Amniotic epithelial cell (primary cell): ENCODE data around the gene DDA1.
A peak's percentile ranks its signal among the peaks of the same experiment; 100 is the strongest.
"Not testable (repeated sequence)": the region's sequence is repeated elsewhere in the genome, so short reads cannot be mapped to it uniquely, and the experiment has no call there.

Source experiments
- DNase-seq: peaks from one replicate; pipeline ENCODE4 v3.0.0-alpha.2; 2010; ENCODE audit warnings: low read depth

The DDA1 gene

DNA sequence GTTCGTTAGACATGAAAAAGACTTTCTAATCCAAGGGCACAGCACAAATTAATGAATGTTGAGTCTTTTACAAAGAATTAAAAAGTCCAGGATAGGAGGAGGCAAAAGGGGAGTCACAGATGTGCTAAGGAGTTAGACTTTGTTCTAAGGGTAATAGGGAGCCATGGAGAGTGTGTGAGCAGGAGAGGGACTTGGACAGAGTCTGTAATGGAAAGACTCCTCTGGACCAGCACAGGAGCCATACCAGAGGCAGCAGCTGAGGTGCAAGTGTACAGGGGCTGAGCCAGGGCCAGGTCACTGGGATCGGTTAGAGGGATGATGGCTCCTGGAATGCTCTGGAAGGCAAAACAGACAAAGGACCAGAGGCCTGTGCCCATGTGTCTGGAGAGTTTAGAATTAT lies 38.5 kb downstream of the DDA1 start:
- DNase-seq: no peak

DNA sequence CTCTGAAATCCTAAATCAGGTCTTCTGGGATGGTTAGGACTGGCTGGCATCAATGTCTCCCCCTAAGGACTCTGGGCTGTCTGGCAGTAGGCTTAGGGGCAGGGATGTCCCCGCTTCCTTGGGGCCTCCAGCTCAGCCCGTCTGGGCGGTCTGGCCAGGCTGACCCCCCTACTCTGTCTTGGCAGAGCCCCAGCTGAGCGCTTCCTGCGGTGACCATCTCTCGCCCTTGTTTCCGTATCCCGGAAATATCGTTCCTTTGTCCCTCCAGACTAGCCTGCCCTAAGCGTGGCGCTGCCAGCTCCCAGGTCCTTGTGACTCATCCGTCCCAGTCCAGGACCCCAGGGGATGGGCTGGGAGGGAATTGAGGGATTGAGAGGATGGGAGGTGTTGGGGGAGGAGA lies 39.3 kb downstream of the DDA1 start:
- no peak for DNase-seq

DNA sequence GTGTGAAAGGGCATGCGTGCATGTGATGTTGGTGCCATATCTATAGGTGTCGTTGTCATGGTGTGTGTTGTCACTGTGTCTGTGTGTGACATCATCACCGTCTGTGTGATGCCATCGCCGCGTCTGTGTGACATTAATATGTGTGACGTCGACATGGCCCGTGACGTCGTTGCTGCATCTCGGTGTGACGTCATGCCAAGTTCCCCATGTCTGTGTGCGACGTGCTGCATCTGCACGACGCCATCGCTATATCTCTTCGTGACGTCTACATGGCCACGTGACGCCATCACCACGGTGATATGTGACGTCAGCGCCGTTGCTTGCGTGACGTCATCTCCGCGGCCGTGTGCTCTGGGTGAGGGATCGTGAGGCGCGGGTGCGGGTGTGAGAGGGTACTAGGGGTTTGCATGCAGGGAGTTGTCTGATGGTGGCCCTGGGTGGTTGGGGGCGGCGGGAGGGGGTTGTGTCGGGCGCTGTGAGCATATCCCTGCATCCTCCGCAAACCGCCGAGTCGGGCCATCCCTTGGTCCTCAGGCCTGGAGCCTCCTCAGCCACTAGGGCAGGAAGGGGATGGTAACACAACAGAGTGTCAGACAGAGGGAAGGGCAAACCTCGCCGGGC lies 42.6 kb downstream of the DDA1 start:
- no peak for DNase-seq

DNA sequence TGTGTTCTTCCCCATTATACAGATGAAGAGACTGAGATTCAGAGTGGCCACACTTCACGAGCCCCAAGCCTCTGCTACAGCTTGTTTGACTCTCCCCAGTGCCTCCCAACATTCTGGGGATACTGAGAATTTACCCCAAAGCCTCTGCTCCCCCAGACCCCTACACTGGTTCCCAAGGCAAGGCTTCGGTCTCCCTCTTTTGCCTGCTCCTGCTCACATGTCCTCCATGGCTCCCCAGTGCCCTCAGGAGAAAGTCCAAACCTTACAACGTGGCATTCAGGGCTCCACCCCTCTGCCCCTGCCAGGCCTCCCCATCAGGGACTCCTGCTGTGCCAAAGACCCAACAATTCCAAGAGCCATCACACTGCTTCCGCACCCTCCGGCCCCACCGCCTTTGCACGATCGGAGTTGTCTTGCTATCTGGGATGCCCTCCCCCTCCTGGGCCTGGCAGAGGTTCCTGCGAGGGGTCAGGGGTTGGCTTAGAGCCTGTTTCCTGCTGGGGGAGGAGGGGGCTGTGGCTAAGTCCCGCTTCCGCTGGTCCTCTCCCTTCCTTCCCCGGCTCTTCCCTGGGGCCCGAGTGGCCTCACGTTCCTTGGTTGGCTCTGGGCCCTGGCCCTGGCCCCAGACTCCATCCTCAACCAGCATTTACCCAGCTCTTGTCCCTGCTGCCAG lies 43.4 kb downstream of the DDA1 start:
- DNase-seq: no peak

DNA sequence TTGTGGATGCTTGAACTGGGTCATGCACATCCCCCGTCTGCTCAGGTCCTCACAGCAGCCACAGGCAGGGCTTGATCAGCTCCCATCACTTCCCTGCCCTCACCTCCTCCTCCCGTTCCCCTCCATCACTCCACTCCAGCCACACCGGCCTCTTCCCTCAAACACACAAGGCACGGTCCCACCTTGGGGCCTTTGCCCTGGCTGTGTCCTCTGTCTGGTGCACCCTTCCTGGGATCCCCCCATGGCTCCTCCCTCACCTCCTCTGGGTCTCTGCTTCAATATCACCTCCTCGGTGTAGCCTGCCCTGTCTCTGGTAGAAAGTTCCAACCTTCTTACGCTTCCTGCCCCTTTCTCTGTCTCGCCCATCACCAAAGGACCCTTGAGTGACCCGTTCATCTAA lies 44.0 kb downstream of the DDA1 start:
- no peak for DNase-seq

GRCh38 chr19:17357078-17357666 lies 47.8 kb downstream of the DDA1 start:
- peak; percentile 25 for DNase-seq

- no peak for DNase-seq
Measured at GRCh38 chr19:17357724-17358123, 48.4 kb downstream of the DDA1 start.

GRCh38 chr19:17358395-17358794 lies 49.0 kb downstream of the DDA1 start:
- DNase-seq: no peak

DNA sequence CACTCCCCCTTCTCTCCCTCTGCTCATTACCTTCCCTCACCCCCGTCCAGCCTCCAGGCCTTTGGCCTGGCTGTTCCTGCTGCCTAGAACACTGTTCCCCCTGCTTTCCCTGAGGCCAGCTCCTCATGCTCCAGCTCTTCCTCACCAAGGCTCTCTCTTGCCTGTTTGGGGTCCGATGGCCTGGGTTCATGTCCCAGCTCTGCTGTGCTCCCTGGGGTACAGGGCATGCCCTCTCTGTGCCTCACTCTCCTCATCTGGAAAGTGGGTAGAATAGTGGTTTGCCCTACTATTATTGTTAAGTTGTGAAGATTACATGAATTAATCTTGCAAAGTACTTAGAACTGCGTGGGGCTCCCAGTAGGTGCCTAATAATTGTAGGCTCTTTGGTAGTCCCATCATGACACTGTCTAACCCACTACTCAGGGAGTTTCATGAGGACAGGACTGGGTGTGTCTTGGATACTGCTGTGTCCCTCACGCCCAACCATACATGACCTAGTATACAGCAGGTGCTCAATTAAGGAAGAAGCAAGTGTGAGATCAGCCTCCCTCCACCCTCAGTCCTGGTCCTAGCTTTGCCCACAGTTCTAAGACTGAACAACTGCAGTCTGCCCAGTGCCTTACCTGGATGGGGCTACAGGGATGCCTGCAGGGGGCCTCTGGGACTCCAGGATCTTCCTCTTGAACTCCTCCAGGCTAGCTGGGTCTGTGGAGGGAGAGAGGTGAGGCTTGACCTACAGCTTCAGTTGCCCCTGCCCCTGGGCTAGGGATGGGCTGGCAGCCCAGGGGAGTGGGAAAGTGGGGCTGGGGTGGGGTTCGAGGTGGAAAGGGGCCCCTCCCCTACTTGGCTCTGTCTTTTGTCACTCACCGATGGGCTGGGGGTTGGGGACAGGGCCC lies 50.8 kb downstream of the DDA1 start:
- DNase-seq: no peak

- not testable (repeated sequence) for DNase-seq
Measured at GRCh38 chr19:17363852-17364605, 54.7 kb downstream of the DDA1 start.

DNA sequence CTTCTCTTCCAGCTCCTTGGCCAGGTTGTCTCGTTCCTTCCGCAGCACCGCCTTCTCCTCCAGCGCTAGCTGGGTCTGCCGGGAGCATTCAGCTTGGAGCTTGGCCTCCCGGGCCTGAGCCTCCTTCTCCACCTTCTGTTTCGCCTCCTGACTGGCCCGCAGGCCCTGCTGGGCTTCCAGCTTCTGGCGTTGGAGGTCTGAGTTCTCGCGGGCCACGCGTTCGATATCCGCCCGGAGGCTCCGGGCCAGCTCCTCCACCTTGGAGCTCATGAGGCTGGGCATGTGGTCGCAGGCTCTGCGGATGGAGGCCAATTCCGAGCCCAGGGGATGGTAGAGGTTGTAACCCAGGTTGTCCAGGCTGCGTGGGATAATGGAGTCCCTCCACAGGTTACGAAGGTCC lies 56.0 kb downstream of the DDA1 start:
- no peak for DNase-seq

GRCh38 chr19:17370026-17370587 lies 60.7 kb downstream of the DDA1 start:
- peak; percentile 67 for DNase-seq
